Stimulated activated CD4-positive, alpha-beta T cell treated with anti-CD3 and anti-CD28 coated beads, Interleukin-2, amount 100 ng/mL, for 48 hours (primary cell): ENCODE data around the gene CYP21A2.

Experiments
- DNase-seq, 2 donors: peaks; one replicate each; pipeline ENCODE4 v3.0.0-alpha.2; 2020

CYP21A2 gene

GRCh38 chr6:32083812-32084768, 45.9 kb downstream of the CYP21A2 start:
- DNase-seq: no peak

GRCh38 chr6:32084780-32085179, 46.6 kb downstream of the CYP21A2 start:
- DNase-seq: no peak

GRCh38 chr6:32085759-32086459, 47.7 kb downstream of the CYP21A2 start:
- no peak for DNase-seq

GRCh38 chr6:32086661-32087573, 48.7 kb downstream of the CYP21A2 start:
- peak; percentile 19 to 34 for DNase-seq

GRCh38 chr6:32087574-32088486, 49.6 kb downstream of the CYP21A2 start:
- DNase-seq: peak; percentile 65 to 73

- DNase-seq: no peak
Observed at GRCh38 chr6:32088487-32089049, 50.4 kb downstream of the CYP21A2 start.

- no peak for DNase-seq
Observed at GRCh38 chr6:32089082-32089828, 51.0 kb downstream of the CYP21A2 start.
